GM18951 (cell line): ENCODE data around the gene NUDCD3.

Source experiments
- POLR2A ChIP-seq: IDR thresholded peaks from 4 replicates; pipeline ENCODE4 v1.6.1; 2011; ENCODE audit warnings: mild to moderate bottlenecking; ENCODE audit not compliant: insufficient read length, insufficient read depth; ENCODE audit errors: extremely low read depth
- in situ Hi-C: fragments of 300-500 bp; cut with MboI; formaldehyde crosslinking; loops from one replicate; pipeline ENCODE4 v1.12.0; 2022; ENCODE audit warnings: low sequenced_read_pairs, mixed read lengths, inconsistent platforms; ENCODE audit not compliant: unreplicated experiment

The NUDCD3 gene

DNA sequence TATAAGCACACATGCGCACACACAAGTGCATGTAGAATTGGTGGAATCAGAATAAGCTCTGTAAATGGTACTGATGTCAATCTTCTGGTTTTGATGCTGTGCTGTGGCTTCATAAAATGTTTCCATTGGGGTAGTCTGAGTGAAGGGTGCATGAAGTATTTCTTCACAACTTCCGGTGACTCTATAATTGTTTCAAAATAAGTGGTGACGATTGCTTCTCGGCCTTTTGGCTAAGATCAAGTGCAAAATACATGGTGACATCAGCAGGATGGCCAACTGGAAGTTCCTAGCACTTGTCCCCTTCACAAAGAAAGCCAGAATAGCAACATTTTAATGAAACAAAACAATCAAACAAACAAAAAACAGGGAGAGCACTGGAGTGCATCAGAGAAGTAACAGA, 123.5 kb downstream of the NUDCD3 start:
- TF ChIP-seq POLR2A: no peak
- in situ Hi-C loops: no loop called here

- in situ Hi-C loops: no loop called here
- no peak for TF ChIP-seq POLR2A
Observed at GRCh38 chr7:44353668-44354067, 136.8 kb downstream of the NUDCD3 start.

DNA sequence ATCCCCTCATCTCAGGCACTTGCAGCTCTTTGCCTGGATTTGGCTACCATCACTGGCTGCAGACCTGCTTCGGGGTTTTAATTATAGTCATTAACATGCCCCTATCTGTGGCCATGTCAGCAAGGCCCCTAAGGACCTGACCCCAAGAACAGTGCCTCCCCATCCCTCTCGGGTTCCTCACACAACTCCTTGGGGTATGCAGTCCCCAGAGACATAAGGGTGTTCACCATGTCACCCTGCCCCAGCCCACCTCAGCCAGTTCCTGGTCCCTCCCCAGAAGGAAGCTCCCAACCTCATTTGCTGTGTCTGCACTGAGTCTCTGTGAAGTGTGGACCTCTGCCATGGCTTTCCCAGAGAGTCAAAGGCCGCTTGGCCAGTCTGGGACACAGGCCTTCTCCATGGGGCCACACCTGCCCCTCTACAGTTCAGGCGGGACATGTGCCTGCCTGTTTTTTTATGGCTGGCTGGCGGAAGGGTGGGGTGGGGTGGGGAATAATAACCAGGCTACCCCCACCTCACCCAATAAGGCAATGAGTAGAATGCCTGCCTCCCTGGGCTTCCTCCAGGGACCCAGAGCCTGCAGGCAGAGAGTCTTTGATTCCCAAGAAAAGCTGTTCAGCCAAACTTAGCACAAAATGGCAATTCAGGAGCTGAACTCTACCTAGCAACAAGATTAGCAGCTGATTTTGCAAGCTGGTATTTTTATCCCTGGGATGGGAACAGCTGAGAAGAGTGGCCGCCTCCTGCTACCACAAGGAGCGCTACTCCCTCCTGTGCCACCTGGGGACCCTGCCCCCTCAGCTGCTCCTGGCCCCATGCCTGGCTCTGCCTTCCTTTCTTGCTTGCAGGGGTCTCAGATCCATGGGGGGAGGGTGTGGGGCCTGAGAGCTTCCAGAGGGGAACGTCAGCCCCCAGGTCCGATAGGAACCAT, 141.3 kb downstream of the NUDCD3 start:
- in situ Hi-C loops: no loop called here
- TF ChIP-seq POLR2A: no peak

GRCh38 chr7:44348300-44348699, 142.2 kb downstream of the NUDCD3 start:
- no peak for TF ChIP-seq POLR2A
- in situ Hi-C loops: no loop called here

- in situ Hi-C loops: no loop called here
- no peak for TF ChIP-seq POLR2A
Observed at GRCh38 chr7:44347546-44348114, 142.8 kb downstream of the NUDCD3 start.

DNA sequence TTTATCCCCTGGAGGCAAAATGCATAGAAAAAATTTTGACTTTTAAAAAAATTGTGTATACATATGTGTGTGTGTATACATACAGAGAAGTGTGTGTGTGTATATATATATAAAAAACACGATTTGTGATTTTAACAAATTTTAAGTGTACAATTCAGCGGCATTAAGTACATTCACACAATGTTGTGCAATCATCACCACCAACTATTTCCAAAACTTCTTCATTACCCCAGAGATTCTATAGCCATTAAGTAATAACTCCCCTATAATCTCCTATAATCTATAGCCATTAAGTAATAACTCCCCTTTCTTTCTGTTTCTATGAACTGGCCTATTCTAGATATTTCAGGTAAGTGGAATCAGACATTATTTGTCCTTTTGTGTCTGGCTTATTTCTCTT, 144.4 kb downstream of the NUDCD3 start:
- in situ Hi-C loops: no loop called here
- no peak for TF ChIP-seq POLR2A

DNA sequence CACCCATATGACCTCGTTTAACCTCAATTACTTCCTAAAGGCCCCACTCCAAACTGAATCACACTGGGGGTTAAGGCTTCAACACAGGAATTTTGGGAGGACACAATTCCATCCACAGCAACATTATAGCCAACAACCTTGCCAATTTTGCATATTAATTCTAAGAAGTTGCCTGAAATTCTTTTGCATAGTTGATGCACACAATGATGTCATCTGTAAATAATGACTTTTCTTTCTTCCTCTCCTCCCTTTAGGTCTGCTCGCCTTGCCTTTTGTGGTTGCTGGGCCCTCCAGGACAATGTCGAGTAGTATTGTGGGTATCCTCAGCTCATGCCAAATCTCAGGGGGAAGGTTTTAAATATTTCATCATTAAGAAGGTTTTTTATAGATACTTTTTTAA, 149.1 kb downstream of the NUDCD3 start:
- in situ Hi-C loops: no loop called here
- TF ChIP-seq POLR2A: no peak

- in situ Hi-C loops: no loop called here
- no peak for TF ChIP-seq POLR2A
Observed at GRCh38 chr7:44338600-44338999, 151.9 kb downstream of the NUDCD3 start.

- in situ Hi-C loops: no loop called here
- no peak for TF ChIP-seq POLR2A
Observed at GRCh38 chr7:44336491-44336890, 154.0 kb downstream of the NUDCD3 start.

DNA sequence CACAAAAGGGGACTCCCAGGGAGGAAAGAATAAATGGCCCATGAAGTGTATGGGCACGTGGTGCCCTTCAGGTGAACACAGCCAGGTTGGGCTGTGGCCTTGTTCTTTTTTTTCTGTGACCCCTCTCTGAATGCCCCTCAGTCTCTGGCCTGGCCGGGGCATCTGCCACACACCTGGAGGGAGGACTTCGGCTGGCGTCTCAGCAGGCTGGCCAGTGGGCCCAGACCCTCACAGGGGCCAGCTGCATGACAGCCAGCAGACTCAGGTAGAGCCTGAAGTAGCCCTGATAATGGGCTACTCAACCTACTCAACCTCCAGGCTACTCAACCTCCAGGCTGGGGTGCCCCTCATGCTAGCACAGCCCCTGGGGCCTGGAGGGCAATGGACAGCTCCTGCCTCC, 155.3 kb downstream of the NUDCD3 start:
- TF ChIP-seq POLR2A: no peak

DNA sequence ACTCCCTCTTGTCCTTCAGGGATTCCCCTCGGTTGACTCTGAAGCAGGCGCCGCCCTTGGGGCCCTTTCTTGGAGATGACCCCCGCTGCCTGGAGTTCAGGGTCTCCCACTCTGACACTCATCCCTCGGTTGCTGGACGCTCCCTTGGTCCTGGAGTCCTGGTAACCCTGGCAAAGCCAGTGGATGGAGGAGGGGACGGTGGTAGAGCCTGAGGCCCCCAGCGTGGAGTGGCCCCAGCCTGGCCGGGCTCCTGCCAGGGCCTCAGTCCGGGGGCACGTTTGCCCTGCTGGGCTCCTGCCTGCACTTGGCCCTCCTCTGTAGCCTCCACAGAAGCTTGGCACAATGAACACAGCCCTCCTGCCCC, 155.7 kb downstream of the NUDCD3 start:
- TF ChIP-seq POLR2A: no peak
- in situ Hi-C loops: no loop called here

More for the DNA sequence above, 155.3 kb downstream of the NUDCD3 start:
- in situ Hi-C loops: no loop called here

DNA sequence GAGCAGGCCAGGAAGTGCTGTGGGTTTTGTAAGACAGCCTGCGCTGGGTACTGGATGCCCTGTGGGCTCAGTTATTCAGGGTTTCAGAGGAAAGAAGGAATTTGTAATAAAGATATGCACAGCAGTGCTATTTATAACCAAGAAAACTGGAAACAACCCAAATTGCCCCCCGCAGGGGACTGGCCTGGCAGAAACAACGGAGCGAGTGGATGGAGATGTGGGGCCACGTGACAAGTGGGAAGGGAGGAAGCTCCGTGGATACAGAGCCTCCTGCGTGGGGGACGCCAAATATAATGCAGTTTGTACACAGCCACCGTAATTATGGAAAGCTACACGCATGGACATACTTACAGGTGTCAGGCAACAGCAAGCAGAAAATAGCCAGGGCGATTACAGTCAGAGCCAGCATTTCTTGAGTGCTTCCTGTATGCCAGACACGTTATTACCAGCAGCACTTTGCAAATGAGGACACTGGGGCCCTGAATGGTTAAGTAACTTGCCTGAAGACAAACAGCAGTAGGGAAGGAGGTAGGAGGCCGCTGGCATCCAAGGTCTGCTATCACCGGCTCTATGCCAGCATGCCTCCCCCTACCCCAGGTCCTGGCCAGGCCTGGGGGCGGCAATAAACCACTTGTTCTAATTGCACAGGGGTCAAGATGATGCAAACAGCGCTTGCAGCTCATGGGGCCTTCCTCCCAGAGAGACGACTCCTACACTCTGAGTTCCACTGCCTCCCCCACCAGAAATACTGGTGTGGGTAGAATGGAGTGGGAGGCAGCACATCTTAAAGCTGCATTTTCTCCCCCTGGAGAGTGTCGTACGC, 156.3 kb downstream of the NUDCD3 start:
- TF ChIP-seq POLR2A: no peak
- in situ Hi-C loops: no loop called here

- in situ Hi-C loops: no loop called here
- no peak for TF ChIP-seq POLR2A
Observed at GRCh38 chr7:44331682-44332081, 158.8 kb downstream of the NUDCD3 start.
